GM18858 (cell line): ENCODE data around the gene ANO3.
"Not testable (repeated sequence)": the region's sequence is repeated elsewhere in the genome, so short reads cannot be mapped to it uniquely, and the experiment has no call there.

Experiments used
- ATAC-seq: cut with Tn5 transposase; IDR thresholded peaks from one replicate; pipeline ENCODE4 v1.9.1; 2021; ENCODE audit not compliant: unreplicated experiment

The ANO3 gene

DNA sequence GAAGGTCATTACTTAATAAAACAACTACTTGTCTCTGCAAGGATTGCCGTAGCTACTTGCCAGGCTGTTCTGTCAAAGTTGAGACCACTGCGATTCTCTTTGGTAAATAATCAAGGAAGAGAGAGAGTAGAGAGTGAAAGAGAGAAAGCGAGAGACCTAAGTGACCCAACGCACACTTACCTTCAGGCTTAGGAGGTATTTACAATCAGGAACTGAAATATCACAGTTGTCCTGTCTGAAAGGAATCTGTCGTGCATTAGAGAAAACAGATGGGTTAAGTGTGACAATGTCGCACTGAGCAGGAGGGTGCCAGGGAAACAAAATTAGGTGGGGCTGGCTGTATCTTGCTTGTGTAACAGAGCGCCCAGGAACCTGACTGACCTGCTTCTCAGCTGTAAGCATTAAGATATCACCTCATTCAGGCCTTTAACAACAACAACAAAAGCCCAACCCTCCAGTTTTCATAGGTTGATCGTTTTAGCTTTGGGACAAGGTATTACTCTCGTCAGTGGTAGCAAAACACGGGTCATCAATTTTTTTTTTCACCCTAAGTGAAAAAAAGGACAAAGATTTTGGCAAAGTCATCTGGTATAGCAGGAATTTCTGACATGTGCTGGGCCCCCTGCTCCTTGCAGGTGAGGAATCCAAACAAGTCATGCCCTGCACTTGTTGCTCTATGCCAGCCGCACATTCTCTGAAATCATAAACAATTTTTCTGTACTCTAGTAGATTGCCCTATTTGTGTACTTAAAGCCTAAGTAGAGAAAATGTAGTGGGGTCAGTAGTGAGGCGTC, 240.1 kb downstream of the ANO3 start, which contains the start of gene MUC15:
Gene MUC15 (minus strand): TSS at position 403 of the 794 bp plus-strand sequence. CDS start 5,169 bp downstream, outside the sequence.
- ATAC-seq, result no peak

DNA sequence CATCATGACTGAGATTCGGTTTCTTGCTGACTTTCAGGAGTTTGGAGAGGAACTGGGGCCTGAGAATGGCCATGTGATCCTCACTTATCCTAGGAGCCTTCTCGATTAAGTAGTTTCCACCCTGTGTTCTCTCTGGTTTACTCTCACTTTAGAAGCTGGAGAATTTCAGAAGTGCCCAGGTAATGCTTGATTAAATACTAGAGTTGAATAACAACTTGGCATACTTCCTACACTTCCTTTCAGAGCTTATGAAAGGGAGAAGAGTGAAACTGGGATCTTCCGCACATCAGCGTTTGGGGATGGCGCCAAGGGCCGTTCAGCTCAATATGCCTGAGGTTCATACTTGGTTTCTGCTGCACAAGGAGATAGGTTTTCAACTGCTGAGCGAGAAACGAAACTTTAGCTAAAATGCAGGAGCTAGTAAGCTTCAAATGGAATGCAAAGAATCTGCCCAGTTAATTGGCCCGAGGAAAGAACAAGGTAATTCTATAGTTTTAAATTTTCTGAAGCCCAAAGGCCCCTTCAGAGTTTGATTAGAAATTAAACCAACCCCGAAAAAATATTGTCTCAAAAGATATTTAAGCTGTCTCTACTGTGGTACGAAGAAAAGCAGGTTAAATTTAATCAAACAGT, 241.0 kb downstream of the ANO3 start:
- ATAC-seq, result no peak

DNA sequence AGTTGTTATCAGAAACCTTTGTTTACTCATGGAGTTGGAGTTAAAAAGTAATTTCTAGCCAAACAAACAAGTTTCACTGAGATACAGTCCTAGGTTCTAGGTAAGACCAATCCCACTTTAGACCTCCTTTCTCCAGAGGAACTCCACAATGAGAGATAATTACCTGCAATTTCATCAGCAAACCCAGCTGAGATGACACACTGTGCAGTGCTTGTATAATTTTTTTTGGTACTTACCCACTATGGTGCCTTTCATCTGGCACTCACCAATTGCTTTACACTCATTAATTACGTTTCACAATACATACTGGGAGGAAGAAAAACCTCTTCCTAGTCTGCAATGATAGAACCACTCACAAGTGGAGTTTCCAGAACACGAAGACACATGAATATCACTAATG, 242.0 kb downstream of the ANO3 start:
- ATAC-seq, result no peak

- ATAC-seq, result no peak
Observed at GRCh38 chr11:26575946-26576345, 244.0 kb downstream of the ANO3 start.

DNA sequence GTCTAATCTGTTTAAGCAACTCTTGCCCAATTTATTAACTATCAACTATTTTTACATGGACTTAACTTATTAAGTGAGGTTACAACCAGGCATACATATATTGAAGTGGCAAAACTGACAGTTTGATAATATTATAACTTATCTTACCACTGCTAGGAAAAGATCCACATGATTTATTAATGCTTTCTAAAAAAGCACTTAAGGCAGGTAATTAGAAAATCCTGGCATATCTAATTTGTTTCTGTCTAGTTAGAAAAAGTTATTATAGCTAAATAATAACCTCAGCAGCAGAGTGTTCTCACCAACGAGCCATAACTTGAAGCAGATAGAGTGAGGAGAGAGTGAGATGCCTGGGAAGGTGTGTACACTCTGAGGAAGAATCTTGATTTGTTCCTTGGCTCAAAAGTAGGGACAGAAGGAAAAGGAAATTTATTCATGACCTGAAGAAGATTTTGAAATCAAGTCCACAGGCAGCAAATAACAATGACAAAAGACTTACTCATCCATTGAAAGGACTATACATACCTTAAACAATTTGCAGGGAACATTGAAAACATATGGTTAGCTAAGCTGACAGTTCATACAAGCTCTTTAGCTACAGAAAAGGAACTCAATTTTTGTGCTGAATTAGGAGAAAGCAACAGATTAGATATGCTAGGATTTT, 247.2 kb downstream of the ANO3 start:
- no peak for ATAC-seq

- no peak for ATAC-seq
Observed at GRCh38 chr11:26579683-26580082, 247.8 kb downstream of the ANO3 start.

DNA sequence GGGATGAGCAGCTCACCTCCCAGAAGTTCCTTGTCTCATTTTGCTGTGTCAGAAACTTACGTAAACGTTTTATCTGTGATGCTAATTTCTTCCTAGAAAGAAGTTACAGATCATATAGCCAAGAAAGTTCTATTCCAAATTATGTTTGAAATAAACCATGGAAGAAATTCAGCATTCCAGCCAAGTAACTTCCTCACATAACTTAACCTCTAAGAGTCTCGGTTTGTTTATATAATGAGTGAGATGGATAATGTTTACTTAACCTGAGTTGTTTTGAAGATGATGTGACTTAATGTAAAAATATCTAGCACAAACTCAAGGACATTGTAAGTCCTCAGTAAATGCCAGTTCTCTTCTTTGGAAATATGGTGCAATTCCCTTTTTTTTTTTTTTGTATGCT, 249.0 kb downstream of the ANO3 start:
- no peak for ATAC-seq

- ATAC-seq, result no peak
Observed at GRCh38 chr11:26583550-26583949, 251.6 kb downstream of the ANO3 start.

DNA sequence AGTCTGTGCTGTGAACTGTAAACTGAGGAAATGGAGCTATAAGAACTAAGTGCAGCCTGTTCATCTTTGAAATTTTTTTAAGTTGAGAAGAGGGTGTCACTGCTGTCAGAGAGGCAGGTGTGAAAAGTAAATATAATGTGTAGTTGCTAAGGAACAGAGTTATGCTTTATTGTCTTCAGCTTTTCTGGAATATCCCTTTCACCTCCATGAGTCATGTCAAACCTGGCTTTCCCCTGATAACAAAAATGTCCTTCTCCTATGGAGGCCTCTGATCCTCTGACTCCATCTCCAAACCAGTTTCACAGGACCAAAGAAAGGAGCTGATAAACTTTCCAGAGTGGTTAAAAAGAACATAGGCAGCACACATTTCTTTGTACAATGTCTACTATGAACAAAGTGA, 252.9 kb downstream of the ANO3 start:
- ATAC-seq, result no peak

DNA sequence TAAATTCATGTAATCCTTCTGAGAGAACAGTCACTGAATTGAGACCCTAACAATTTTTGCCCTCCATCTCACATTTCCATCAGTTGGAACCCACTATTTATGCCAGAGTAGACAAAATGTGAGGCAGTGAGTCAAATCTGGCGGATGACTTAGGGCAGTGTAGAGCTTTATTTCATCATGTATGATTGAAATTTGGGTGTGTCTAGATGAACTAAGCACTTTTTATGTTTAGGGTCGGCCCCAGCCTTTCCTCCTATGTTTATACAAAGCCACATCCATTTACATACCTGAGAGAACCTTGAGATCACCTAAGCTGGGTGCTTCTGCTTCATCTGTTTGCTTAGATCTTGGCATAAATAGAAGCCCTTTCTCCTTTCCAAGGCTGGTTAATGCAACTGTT, 255.1 kb downstream of the ANO3 start:
- ATAC-seq, result no peak

DNA sequence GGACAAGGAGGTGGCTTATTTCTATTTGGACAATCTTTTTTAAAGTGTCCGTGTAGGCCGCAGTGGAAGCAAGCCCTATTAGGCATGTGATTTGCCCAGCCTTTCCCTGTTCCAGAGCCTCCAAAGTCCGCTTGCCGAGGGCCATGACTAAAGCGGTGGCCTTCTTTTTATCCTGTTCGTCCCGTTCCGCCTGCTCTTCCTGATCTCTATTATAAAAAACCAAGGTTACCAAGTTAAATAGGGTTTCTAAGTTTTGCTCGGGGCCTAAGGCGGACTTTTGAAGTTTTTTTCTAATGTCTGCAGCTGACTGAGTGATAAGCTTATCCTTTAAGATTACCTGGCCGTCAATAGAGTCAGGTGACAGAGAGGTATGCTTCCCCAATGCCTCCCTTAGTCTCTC, 261.8 kb downstream of the ANO3 start:
- no peak for ATAC-seq

DNA sequence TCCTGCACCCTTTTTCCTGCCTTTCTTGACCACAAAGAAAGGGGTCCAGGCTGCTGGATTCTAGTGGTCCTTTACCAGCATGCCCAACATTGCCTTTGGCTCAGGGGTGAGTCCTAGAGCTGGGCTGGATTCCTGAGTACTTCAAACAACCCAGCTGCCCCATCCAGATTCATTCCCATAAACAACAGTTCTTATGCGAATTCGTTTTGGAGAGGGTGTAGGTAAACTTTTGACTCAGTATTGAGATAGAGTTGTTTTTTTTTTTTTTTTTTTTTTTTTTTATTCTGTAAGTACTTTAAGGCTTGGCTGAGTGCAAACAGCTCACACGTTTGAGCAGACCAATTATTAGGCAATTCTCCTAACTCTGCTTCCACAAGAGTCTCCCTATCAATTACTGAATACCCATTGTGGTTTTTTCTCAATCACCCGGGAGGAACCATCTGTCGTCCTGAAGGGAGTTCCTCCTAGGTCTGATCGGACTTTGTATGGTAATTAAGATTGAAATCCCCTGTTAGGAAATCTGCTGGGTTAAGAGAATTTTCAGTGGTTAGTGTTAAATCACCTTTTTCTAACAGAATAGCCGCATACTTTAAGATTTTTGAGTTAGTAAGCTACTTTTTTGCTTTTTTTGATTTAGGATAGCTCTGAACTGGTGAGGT, 263.4 kb downstream of the ANO3 start:
- ATAC-seq, result not testable (repeated sequence)

DNA sequence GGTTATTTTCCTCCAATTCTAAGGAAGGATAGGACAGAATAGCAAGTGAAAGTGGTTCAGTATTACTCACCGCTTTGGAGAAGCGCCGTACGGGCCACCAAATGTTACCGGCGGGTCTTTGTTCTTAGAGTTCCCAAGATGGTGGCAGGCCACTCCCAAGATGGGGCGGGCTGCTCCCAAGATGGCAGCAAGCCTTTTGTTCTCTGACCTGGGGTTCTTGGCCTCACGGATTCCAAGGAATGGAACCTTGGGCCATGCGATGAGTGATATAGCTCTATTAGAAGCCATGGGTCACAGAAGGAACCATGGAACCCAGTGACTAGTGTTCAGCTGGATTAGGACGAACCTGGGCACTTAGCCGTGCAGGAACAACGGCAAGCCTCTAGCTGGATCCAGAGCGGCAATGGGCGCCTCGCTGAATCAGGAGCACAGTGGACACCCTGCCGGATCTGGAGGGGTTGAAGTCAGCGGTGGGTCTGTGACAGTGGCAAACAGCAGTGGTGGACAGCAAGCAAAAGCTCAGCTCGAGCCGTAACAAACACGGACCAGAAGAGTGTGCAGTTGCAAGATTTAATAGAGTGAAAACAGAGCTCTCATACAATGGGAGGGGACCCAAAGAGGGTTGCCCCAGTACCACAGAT, 265.2 kb downstream of the ANO3 start:
- not testable (repeated sequence) for ATAC-seq

DNA sequence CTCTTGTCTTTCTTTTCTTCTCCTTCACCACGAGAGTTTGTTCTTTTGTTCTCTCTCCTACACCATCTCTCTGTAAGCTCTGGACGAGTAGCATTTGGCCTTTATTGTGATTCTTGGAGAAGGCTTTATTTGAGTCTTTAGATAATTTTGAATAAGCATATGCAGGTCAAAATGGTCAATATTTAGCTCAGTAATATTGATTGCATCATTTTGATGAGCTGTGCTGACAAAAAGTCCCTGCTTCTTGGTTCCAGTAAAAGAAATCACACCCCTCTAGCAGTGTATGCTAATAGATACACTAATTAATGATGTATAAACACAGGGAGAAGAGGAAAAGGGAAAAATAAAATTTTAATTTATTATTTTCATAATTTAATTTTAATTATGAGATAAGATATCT, 266.0 kb downstream of the ANO3 start:
- ATAC-seq, result no peak

GRCh38 chr11:26599425-26599824, 267.5 kb downstream of the ANO3 start:
- no peak for ATAC-seq

- no peak for ATAC-seq
Observed at GRCh38 chr11:26599876-26600434, 268.0 kb downstream of the ANO3 start.

GRCh38 chr11:26607725-26608506, 276.0 kb downstream of the ANO3 start:
- ATAC-seq, result no peak

GRCh38 chr11:26608507-26609146, 276.7 kb downstream of the ANO3 start:
- no peak for ATAC-seq

GRCh38 chr11:26613759-26614158, 281.8 kb downstream of the ANO3 start:
- no peak for ATAC-seq
